Mesothelial cell of epicardium (in vitro differentiated cells): ENCODE results near the gene TPRKB. TPM values are rescaled to one million over a fixed set of nuclear protein-coding genes. Genes with fewer than 3 reads are reported as not detected.
"Not testable (repeated sequence)": the region's sequence is repeated elsewhere in the genome, so short reads cannot be mapped to it uniquely, and the experiment has no call there.

Experiments
- DNase-seq, 2 experiments: peaks; one replicate each; pipeline ENCODE4 v3.0.0; 2021; ENCODE audit warnings: low spot score in 2 of 2; ENCODE audit not compliant: unreplicated experiment in 2 of 2
- H3K27ac Mint-ChIP-seq: 2 replicates; pipeline ENCODE4 v1.8.0; 2021; ENCODE audit warnings: mixed read lengths
- H3K27me3 Mint-ChIP-seq: 2 replicates; pipeline ENCODE4 v1.8.0; 2021; ENCODE audit warnings: low read depth, mixed read lengths
- H3K36me3 Mint-ChIP-seq: 2 replicates; pipeline ENCODE4 v1.8.0; 2021; ENCODE audit warnings: mixed read lengths
- H3K4me1 Mint-ChIP-seq: 2 replicates; pipeline ENCODE4 v1.8.0; 2021; ENCODE audit warnings: mixed read lengths
- H3K4me3 Mint-ChIP-seq: 2 replicates; pipeline ENCODE4 v1.8.0; 2021; ENCODE audit warnings: mild to moderate bottlenecking, moderate library complexity, mixed read lengths
- H3K9me3 Mint-ChIP-seq: 2 replicates; pipeline ENCODE4 v1.8.0; 2021; ENCODE audit warnings: mixed read lengths
- CTCF ChIP-seq: fragments of 200-600 bp; sonication (generic); IDR thresholded peaks from one replicate; pipeline ENCODE4 v1.5.0; 2021; ENCODE audit warnings: antibody characterized with exemption; ENCODE audit not compliant: unreplicated experiment
- total RNA-seq: library from RNA; stranded (reverse); gene quantifications from 3 replicates; pipeline ENCODE4 v1.2.1, GENCODE V29; 2021

TPRKB gene
- total RNA-seq = 30.1 to 35.5 TPM (median 35.0 TPM) in 3 replicates

DNA sequence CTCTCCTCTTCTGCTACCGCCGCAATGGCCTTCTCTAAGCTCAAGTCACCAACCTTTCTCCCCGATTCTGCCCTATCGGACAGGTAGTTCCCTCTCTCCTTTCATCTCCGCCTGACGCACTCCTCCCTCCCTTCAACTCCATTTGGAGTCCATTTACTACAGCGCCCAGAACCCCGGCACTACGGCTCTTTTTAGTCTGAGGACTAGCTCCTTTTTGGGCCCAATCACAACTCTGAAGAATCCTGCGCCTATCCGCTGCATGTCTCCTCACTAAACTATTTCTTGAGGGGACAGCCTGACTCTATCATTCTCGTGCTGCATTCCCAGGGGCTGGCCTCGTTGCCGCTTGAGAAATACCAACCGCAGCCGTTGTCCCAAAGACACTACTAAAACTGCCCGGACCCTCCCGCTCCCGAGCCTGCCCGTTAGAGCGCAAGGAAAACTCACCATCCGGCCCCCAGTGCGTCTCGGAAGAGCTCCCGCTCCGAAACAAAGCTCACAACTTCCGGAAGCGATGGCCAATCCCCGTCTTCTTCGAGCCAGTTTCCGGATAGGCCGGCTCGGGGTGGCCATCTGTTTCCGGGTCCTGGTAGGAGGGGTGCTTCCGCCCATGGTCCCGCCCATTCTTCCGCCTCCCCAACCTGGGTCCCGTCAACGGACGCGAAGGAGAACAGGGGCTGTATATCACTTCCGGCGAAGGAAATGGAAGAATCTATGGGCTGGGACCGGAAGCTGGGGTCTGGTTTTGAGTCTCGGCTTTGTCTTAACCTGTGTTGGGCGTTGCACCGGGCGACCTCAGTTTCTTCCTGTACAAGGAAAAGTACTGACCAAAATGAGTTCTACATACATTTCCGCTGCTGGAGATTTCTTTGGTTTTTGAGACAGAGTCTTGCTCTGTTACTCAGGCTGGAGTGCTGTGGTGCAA is at the start of gene TPRKB:
Gene TPRKB, minus strand, starts transcription at position 491 of the 925 bp plus-strand sequence. CDS start 2,776 bp downstream, outside the sequence.
- peaks cover 6% of the 10 kb centered on the region for H3K9me3 Mint-ChIP-seq

DNA sequence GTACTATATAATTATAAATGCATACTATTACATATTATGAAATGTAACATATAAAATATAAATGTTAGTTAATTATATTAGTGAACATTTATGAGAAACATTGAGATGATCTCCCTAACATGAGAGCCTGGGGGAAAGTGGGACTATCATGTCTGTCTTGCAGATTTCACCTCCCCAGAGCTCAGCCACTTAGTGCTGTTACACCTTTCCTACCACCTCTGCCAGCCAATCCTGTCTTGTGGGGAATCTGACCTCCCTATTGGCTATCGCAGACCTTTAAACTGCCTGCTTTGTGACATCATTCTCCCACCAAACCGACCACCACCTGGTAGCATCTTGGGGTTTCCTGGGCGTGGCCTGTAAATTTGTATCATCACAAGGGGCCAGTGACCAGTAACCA is 46.7 kb upstream of the TPRKB start, which contains the start of gene C2orf78:
Gene C2orf78, plus strand, starts transcription at position 301 of the 400 bp plus-strand sequence. CDS start 127 bp downstream, outside the sequence.
- DNase-seq, H3K36me3 Mint-ChIP-seq, H3K27ac Mint-ChIP-seq, H3K27me3 Mint-ChIP-seq, H3K4me3 Mint-ChIP-seq, H3K9me3 Mint-ChIP-seq, H3K4me1 Mint-ChIP-seq: not testable (repeated sequence)

More for the DNA sequence above, at the start of gene TPRKB:
- TF ChIP-seq CTCF = no peak
- peak; percentile 82 to 86 for DNase-seq
- peaks cover 7% of the 10 kb centered on the region for H3K4me1 Mint-ChIP-seq
- peaks cover 27% of the 10 kb centered on the region for H3K27me3 Mint-ChIP-seq
- peak within 1 kb of the TSS; percentile 93 for H3K27ac Mint-ChIP-seq
- peak within 1 kb of the TSS; percentile 89 for H3K4me3 Mint-ChIP-seq
- peaks cover 22% of the 10 kb centered on the region for H3K36me3 Mint-ChIP-seq

DNA sequence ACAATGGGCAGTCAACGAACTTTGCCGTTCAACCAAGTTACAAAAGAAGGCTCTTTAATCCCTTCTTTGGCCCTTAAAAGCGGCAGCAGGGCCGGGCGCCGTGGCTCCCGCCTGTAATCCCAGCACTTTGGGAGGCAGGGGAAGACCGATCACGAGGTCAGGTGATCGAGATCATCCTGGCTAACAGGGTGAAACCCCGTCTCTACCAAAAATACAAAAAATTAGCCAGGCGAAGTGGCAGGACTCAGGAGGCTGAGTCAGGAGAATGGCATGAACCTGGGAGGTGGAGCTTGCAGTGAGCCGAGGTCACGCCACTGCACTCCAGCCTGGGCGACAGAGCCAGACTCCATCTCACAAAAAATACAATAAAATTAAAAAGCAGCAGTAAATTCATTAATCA is 46.3 kb upstream of the TPRKB start:
- H3K36me3 Mint-ChIP-seq, H3K4me1 Mint-ChIP-seq, H3K9me3 Mint-ChIP-seq, H3K27me3 Mint-ChIP-seq, DNase-seq, H3K27ac Mint-ChIP-seq, H3K4me3 Mint-ChIP-seq: not testable (repeated sequence)

DNA sequence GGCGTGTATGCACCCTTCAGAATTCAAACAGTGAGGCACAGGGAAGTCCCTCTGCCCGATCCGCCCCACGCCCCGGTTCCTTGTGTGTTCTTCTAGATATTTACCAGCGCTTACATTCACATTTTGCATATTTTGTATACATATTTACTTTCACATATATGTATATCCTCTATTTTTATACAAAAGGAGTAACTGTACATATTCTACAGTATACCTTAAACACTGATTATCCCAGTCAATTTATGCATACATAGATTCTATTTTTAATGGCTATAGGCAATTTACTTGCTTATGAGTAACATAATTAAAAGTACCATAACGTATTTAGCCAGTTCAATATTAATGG is 43.1 kb upstream of the TPRKB start:
- H3K4me3 Mint-ChIP-seq = peak overlapping the region; percentile 98
- no peaks in the 10 kb centered on the region for H3K9me3 Mint-ChIP-seq
- peaks cover 10% of the 10 kb centered on the region for H3K36me3 Mint-ChIP-seq
- no peak for TF ChIP-seq CTCF
- H3K4me1 Mint-ChIP-seq = peaks cover 11% of the 10 kb centered on the region
- no peak for DNase-seq
- peak overlapping the region; percentile 95 for H3K27ac Mint-ChIP-seq
- H3K27me3 Mint-ChIP-seq = peaks cover 2% of the 10 kb centered on the region

DNA sequence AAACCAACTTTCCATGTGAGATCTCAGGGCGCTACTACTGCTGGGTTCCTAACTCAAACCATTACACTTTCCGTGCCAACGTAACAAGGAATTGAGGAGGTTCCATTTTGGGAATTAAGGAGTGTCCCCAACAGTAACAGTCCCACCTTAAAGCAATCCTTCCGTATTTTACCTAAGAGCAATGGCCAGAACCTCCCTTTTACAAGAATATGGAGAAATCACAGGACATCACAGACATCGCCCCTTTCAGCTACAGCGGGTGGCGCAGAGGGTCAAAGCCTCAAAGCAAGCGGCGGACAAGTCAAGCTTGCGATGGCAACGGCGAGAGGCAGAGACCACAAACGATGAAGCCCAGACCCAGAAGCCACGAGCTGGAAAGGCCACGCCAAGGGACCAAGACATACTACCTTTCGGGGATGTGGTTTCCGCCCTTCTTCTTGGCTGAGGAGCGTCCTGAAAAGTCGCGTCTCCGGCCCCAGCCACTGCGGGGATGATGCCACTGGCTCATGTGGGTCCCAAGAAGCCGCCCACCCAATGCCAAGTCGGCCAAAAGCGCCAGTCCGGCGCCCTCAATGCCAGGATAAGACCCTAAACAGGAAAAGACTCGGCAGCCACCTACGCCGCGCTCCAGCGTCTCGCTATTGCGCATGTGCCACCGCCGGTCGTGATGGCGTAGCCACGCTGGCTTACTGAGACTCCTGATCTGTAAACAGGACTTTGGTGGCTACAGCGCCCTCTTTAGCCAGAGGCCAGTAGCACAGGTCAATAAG is 42.5 kb upstream of the TPRKB start, which contains the start of gene DUSP11:
Gene DUSP11, minus strand, starts transcription at position 637 of the 770 bp plus-strand sequence. Its CDS starts 129 bp downstream, at position 508.
- Mint-ChIP-seq H3K27ac (peak within 1 kb of the TSS; percentile 95), H3K9me3 (no peaks in the 10 kb centered on the region), H3K36me3 (peaks cover 14% of the 10 kb centered on the region), H3K4me3 (peak within 1 kb of the TSS; percentile 98), H3K4me1 (peaks cover 11% of the 10 kb centered on the region), H3K27me3 (peaks cover 2% of the 10 kb centered on the region)
- peak; percentile 83 to 95 for DNase-seq
- peak; percentile 76 for TF ChIP-seq CTCF

GRCh38 chr2:73778867-73779466 is 41.8 kb upstream of the TPRKB start:
- Mint-ChIP-seq H3K4me3 (peak overlapping the region; percentile 98), H3K36me3 (peaks cover 21% of the 10 kb centered on the region), H3K4me1 (peaks cover 11% of the 10 kb centered on the region), H3K27ac (peak overlapping the region; percentile 95)
- H3K9me3 Mint-ChIP-seq, DNase-seq, H3K27me3 Mint-ChIP-seq: not testable (repeated sequence)
